NCI-H1417 treated with DMSO at 0.1 percent for 48 hours (cell line): ENCODE measurements around the gene PACSIN2.
A peak's percentile ranks its signal among the peaks of the same experiment; 100 is the strongest.
"Not testable (repeated sequence)": the region's sequence is repeated elsewhere in the genome, so short reads cannot be mapped to it uniquely, and the experiment has no call there.

ENCODE experiments used
- DNase-seq: peaks from one replicate; lab custom pipeline; 2025; lab: John Stamatoyannopoulos, UW

PACSIN2 gene, protein sequence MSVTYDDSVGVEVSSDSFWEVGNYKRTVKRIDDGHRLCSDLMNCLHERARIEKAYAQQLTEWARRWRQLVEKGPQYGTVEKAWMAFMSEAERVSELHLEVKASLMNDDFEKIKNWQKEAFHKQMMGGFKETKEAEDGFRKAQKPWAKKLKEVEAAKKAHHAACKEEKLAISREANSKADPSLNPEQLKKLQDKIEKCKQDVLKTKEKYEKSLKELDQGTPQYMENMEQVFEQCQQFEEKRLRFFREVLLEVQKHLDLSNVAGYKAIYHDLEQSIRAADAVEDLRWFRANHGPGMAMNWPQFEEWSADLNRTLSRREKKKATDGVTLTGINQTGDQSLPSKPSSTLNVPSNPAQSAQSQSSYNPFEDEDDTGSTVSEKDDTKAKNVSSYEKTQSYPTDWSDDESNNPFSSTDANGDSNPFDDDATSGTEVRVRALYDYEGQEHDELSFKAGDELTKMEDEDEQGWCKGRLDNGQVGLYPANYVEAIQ

GRCh38 chr22:43014869-43015676 is at the start of gene PACSIN2:
PACSIN2 (minus strand) TSS chr22:43015149; CDS start chr22:42912080, 103,069 bp downstream.
- DNase-seq = peak; percentile 85

DNA sequence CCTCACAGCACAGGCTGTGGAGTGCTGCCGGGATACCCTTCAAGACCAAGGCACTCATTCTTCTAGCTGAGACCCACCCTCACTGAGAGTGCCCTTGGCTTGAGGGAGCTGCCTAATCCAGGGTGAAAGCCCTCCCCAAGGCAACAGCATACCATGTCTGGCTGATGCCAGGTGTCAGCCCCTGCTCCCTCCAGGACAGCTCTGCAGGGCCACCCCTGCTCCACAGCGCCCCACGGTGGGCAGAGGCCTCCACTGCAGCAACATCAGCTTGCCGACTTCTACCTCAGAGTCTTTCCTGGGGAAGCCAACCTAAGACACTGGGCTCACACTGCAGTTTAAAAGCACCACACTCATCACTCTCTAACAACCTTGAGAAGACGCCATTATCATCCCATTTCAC is 45.2 kb upstream of the PACSIN2 start:
- no peak for DNase-seq

- DNase-seq = no peak
These were observed 42.7 kb upstream of the PACSIN2 start for GRCh38 chr22:43057641-43058040.

DNA sequence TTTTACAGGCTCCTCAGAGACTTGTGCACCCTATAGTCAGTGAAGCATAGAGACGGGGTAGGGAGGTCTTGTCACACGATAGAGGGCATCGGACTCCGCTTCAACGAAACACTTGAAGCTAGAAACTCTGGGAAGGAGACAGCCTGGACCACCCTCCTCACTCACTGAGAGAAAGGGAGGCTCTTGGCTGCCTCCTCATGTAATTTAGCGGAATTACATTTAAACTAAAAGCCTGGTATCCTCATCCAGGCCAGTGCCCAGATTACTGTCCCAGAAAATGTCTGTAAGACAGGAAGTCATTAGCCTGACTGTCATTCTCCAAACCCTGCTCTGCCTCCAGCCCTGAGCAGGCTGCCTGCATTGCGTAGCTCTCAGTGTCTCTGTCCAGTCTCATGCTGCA is 38.2 kb upstream of the PACSIN2 start:
- DNase-seq = no peak

DNA sequence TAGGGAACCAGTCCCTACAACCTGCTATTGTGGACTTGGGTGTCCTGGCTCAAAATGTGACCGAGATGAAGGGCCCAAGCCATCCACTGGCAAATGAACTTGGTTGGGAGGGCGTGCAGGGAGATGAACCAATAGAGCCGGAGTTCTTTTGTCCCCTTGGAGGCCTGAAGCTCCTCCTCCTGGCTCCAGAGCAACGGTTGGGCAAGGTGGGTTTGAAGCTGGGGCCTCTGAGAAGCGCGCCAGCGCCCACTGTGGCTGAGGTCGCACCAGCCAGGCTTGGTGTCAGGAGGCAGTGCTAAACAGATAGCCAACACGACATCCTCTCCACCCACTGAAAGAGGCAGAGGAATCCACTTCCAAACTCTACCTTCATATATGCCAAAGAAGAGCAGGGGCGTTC is 36.0 kb upstream of the PACSIN2 start:
- DNase-seq = no peak

DNA sequence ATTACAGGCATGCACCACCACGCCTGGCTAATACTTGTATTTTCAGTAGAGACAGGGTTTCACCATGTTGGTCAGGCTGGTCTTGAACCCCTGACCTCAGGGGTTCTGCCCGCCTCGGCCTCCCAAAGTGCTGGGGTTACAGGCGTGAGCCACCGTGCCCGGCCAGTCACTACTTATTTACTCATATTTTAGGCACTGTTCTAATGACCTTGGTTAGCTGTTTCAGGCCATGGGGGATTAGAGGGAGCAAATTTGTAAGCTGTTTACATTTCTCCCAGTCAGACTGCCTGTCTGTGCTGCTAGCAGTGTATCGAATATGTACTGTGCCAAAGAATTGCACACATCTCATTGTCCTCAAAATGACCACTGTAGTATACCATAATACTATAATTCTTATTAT is 32.7 kb upstream of the PACSIN2 start:
- DNase-seq = no peak

GRCh38 chr22:43044290-43044712 is 29.4 kb upstream of the PACSIN2 start:
- no peak for DNase-seq

- DNase-seq = peak; percentile 16
These were observed 27.3 kb upstream of the PACSIN2 start for GRCh38 chr22:43042101-43042780.

DNA sequence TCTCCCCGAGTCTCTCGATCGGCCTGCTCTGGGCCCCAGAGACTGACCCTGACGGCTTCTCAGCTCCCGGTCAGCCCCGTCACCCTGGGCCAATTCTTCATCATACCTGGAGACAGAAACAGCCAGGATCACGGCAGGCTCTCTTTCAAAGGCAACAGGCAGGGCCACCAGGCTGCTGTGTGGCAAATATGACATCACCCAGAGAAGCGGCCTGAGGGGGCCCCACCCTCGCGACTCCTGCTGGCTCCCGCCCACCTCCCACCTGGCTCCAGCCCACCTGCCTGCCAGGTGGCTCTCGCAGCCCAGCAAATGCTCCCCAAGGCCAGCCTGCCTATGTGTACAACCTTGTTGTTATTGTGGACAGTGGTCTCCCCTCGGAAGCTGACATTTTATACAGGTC is 24.9 kb upstream of the PACSIN2 start:
- no peak for DNase-seq

GRCh38 chr22:43038325-43038724 is 23.4 kb upstream of the PACSIN2 start:
- DNase-seq = no peak

DNA sequence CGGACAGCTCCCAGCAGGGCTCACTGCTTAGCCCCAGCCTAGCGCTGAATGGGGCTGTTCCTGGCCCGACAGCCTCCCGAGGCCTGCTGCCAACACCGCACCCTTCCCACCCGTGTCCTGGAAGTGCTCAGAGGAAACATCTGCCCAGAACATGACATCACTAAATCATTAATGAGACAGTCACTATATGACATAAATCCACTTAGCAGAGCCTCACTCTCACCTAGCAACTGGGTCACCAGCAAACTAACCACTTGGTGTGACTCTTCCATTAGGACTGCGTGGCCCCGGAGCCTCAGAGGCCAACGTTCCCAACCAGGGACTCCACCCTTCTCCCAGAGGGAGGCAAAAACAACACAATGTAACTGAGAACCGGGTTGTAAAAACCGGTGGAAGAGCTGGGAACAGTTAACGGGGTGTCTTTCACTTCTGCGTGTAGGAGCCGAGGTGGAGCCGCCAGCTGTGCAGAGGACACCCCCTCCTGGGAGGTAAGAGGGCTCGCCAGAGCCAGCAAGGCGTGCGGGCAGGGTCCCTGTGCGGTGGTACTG is 21.4 kb upstream of the PACSIN2 start:
- DNase-seq = no peak

GRCh38 chr22:43035250-43035649 is 20.3 kb upstream of the PACSIN2 start:
- no peak for DNase-seq

- no peak for DNase-seq
These were observed 16.7 kb upstream of the PACSIN2 start for GRCh38 chr22:43031617-43032016.

- no peak for DNase-seq
These were observed 3.7 kb upstream of the PACSIN2 start for GRCh38 chr22:43018615-43019014.

- DNase-seq = no peak
These were observed 2.8 kb upstream of the PACSIN2 start for GRCh38 chr22:43017525-43018460.

DNA sequence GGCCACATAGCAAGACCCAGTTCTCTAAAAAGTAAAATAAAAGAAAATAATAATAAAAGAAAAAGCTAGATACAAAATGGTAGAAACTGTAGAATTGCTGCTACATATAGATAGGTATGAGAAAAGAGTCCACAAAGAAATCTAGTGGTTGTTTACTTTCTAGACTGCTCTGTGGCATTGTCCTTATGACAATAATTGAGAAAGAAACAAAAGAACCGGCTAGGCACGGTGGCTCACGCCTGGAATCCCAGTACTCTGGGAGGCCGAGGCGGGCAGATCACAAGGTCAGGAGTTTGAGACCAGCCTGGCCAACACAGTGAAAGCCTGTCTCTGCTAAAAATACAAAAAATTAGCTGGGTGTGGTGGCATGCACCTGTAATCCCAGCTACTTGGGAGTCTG is 1.2 kb upstream of the PACSIN2 start:
- not testable (repeated sequence) for DNase-seq

GRCh38 chr22:43015677-43016042 is 711 bp upstream of the PACSIN2 start:
- no peak for DNase-seq

DNA sequence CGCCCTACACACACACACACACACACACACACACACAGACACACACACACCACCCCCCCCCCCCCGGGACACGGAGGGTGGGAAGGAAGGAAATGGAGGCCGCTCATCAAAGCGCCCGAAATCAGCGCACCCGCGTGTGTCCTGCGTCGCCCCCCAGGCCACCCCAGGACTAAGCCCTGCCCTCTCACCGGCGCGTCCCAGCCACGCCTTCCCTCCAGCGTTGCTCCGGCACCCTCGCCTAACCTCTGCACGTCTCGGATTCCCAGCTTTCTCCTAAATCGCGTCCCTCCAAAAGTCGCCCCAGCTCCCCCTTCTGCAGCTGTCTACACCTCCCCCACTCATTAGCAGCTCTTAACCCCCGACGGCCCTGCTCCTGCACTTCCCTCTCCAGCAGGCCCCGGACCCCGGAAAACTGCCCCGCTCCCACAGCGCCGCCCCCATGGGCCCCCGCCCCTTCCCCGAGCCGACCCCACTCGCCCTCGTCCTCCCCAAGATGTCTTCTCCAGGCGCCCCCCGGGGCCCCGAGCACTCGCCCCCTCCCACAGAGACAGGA is 557 bp downstream of the PACSIN2 start:
- DNase-seq = no peak

GRCh38 chr22:43013355-43014315 is 1.3 kb downstream of the PACSIN2 start:
- no peak for DNase-seq

GRCh38 chr22:43012390-43012789 is 2.6 kb downstream of the PACSIN2 start:
- DNase-seq = no peak
